A549 treated with dexamethasone at 1 μM for 4 hours (cell line): Measurements from ENCODE around the gene TOMM34. TPM values are rescaled to one million over a fixed set of nuclear protein-coding genes. Genes with fewer than 3 reads are reported as not detected.

Source experiments
- total RNA-seq: library from RNA; stranded (reverse); fragments of 200-300 nt; extraction: Qiagen RNA extraction; gene quantifications from 5 replicates; pipeline ENCODE4 v1.2.3, GENCODE V29; 2022

TOMM34 gene
- total RNA-seq: 38.3 to 42.4 TPM (median 39.4 TPM) in 5 replicates

GRCh38 chr20:44960103-44960852 is at the start of gene TOMM34:
TOMM34 (minus strand) TSS chr20:44960397; CDS start chr20:44960333, 64 bp downstream.

GRCh38 chr20:44966030-44966961 is 6.1 kb upstream of the TOMM34 start, which contains the start of gene STK4:
STK4 (plus strand) TSS chr20:44966512; CDS start chr20:44966569, 57 bp downstream.

GRCh38 chr20:44909872-44910689 is 50.1 kb downstream of the TOMM34 start, which contains the start of gene PABPC1L:
PABPC1L (plus strand) TSS chr20:44910060; CDS start chr20:44910144, 84 bp downstream.

Other genes starting within 250 kb of the TOMM34 start
- 23.1 to 34.3 TPM (median 24.5 TPM) in 5 replicates for gene CCN5, start 245.0 kb downstream of the TOMM34 start, total RNA-seq
- 0.41 to 0.73 TPM (median 0.66 TPM) in 5 replicates for gene KCNK15, start 214.5 kb downstream of the TOMM34 start, total RNA-seq
- gene RIMS4, start 149.9 kb downstream of the TOMM34 start, total RNA-seq: 1.7 to 2.4 TPM (median 2.1 TPM) in 5 replicates
- gene YWHAB, start 74.7 kb downstream of the TOMM34 start, total RNA-seq: 195 to 228 TPM (median 209 TPM) in 5 replicates
- gene PABPC1L, start 50.3 kb downstream of the TOMM34 start, total RNA-seq: 7.9 to 18.0 TPM (median 13.1 TPM) in 5 replicates
- 12.3 to 17.9 TPM (median 16.2 TPM) in 5 replicates for gene STK4, start 6.1 kb upstream of the TOMM34 start, total RNA-seq
- gene KCNS1, start 140.7 kb upstream of the TOMM34 start, total RNA-seq: not detected in 5 replicates
- not detected in 5 replicates for gene WFDC5, start 154.8 kb upstream of the TOMM34 start, total RNA-seq
- not detected in 5 replicates for gene WFDC12, start 164.1 kb upstream of the TOMM34 start, total RNA-seq
- 1.9 to 4.3 TPM (median 2.3 TPM) in 5 replicates for gene PI3, start 214.5 kb upstream of the TOMM34 start, total RNA-seq
- 0.05 TPM in 1 of 5 replicates, not detected in the others for gene SEMG1, start 246.6 kb upstream of the TOMM34 start, total RNA-seq